ENCODE results near the gene DOCK8. TPM values are rescaled to one million over a fixed set of nuclear protein-coding genes. Genes with fewer than 3 reads are reported as not detected.

DOCK8 gene
- total RNA-seq, 3 donors from 2014 or later: 80.6 to 83.4 (median 80.8) TPM

GRCh38 chr9:336039-336438, 121.4 kb downstream of the DOCK8 start:
- no peak for ATAC-seq
- Mint-ChIP-seq H3K4me1 (ENCODE audit: low read depth) (peaks cover 18% of the 10 kb centered on the region), H3K9me3 (no peaks in the 10 kb centered on the region)

GRCh38 chr9:338602-339001, 123.9 kb downstream of the DOCK8 start:
- Mint-ChIP-seq H3K36me3 (ENCODE audit: insufficient read depth) (peaks cover 53% of the 10 kb centered on the region), H3K27me3 (ENCODE audit: low read depth) (no peaks in the 10 kb centered on the region), H3K9me3 (no peaks in the 10 kb centered on the region), H3K4me1 (ENCODE audit: low read depth) (peaks cover 18% of the 10 kb centered on the region), H3K4me3 (no peak overlapping the region)
- no peak for DNase-seq
- ATAC-seq: no peak

More at GRCh38 chr9:336039-336438, 121.4 kb downstream of the DOCK8 start:
- Mint-ChIP-seq H3K27me3 (ENCODE audit: low read depth) (no peaks in the 10 kb centered on the region), H3K4me3 (no peak overlapping the region), H3K36me3 (ENCODE audit: insufficient read depth) (peaks cover 51% of the 10 kb centered on the region)
- no peak for DNase-seq

GRCh38 chr9:341634-342421, 127.2 kb downstream of the DOCK8 start:
- Mint-ChIP-seq H3K4me3 (no peak overlapping the region), H3K9me3 (no peaks in the 10 kb centered on the region), H3K4me1 (ENCODE audit: low read depth) (no peaks in the 10 kb centered on the region), H3K36me3 (ENCODE audit: insufficient read depth) (peaks cover 40% of the 10 kb centered on the region), H3K27me3 (ENCODE audit: low read depth) (no peaks in the 10 kb centered on the region)
- ATAC-seq (no peak), DNase-seq (no peak)

GRCh38 chr9:343773-344172, 129.1 kb downstream of the DOCK8 start:
- Mint-ChIP-seq H3K4me3 (no peak overlapping the region), H3K27me3 (ENCODE audit: low read depth) (no peaks in the 10 kb centered on the region), H3K36me3 (ENCODE audit: insufficient read depth) (peaks cover 36% of the 10 kb centered on the region), H3K4me1 (ENCODE audit: low read depth) (peaks cover 2% of the 10 kb centered on the region), H3K9me3 (no peaks in the 10 kb centered on the region)
- no peak for DNase-seq
- no peak for ATAC-seq

GRCh38 chr9:346111-346571, 131.5 kb downstream of the DOCK8 start:
- no peak overlapping the region for H3K4me3 Mint-ChIP-seq
- no peaks in the 10 kb centered on the region for H3K27me3 Mint-ChIP-seq (ENCODE audit: low read depth)
- no peaks in the 10 kb centered on the region for H3K9me3 Mint-ChIP-seq
- peaks cover 20% of the 10 kb centered on the region for H3K4me1 Mint-ChIP-seq (ENCODE audit: low read depth)
- no peak for ATAC-seq
- peaks cover 39% of the 10 kb centered on the region for H3K36me3 Mint-ChIP-seq (ENCODE audit: insufficient read depth)
- DNase-seq: no peak

- peaks cover 25% of the 10 kb centered on the region for H3K4me1 Mint-ChIP-seq (ENCODE audit: low read depth)
- ATAC-seq (no peak), DNase-seq (no peak)
- H3K9me3 Mint-ChIP-seq: no peaks in the 10 kb centered on the region
- no peaks in the 10 kb centered on the region for H3K27me3 Mint-ChIP-seq (ENCODE audit: low read depth)
- H3K36me3 Mint-ChIP-seq (ENCODE audit: insufficient read depth): peaks cover 37% of the 10 kb centered on the region
- no peak overlapping the region for H3K4me3 Mint-ChIP-seq
Measured at GRCh38 chr9:347667-348292, 133.1 kb downstream of the DOCK8 start.

GRCh38 chr9:350384-350783, 135.7 kb downstream of the DOCK8 start:
- peaks cover 30% of the 10 kb centered on the region for H3K36me3 Mint-ChIP-seq (ENCODE audit: insufficient read depth)
- H3K4me1 Mint-ChIP-seq (ENCODE audit: low read depth): peaks cover 38% of the 10 kb centered on the region
- H3K4me3 Mint-ChIP-seq: no peak overlapping the region
- H3K27me3 Mint-ChIP-seq (ENCODE audit: low read depth): no peaks in the 10 kb centered on the region
- no peaks in the 10 kb centered on the region for H3K9me3 Mint-ChIP-seq
- no peak for DNase-seq
- no peak for ATAC-seq

GRCh38 chr9:351916-352315, 137.3 kb downstream of the DOCK8 start:
- no peak for DNase-seq
- Mint-ChIP-seq H3K4me1 (ENCODE audit: low read depth) (peaks cover 43% of the 10 kb centered on the region), H3K36me3 (ENCODE audit: insufficient read depth) (peaks cover 29% of the 10 kb centered on the region), H3K27me3 (ENCODE audit: low read depth) (no peaks in the 10 kb centered on the region), H3K9me3 (no peaks in the 10 kb centered on the region), H3K4me3 (no peak overlapping the region)
- no peak for ATAC-seq

GRCh38 chr9:353077-353476, 138.4 kb downstream of the DOCK8 start:
- H3K4me1 Mint-ChIP-seq (ENCODE audit: low read depth): peaks cover 46% of the 10 kb centered on the region
- H3K27me3 Mint-ChIP-seq (ENCODE audit: low read depth): no peaks in the 10 kb centered on the region
- ATAC-seq (no peak), DNase-seq (no peak)
- peaks cover 28% of the 10 kb centered on the region for H3K36me3 Mint-ChIP-seq (ENCODE audit: insufficient read depth)
- H3K4me3 Mint-ChIP-seq: no peak overlapping the region
- no peaks in the 10 kb centered on the region for H3K9me3 Mint-ChIP-seq

- ATAC-seq: no peak
- Mint-ChIP-seq H3K4me3 (no peak overlapping the region), H3K27me3 (ENCODE audit: low read depth) (no peaks in the 10 kb centered on the region), H3K4me1 (ENCODE audit: low read depth) (peaks cover 41% of the 10 kb centered on the region), H3K9me3 (no peaks in the 10 kb centered on the region), H3K36me3 (ENCODE audit: insufficient read depth) (peaks cover 26% of the 10 kb centered on the region)
- no peak for DNase-seq
Measured at GRCh38 chr9:354453-354852, 139.8 kb downstream of the DOCK8 start.

GRCh38 chr9:357560-357959, 142.9 kb downstream of the DOCK8 start:
- H3K27me3 Mint-ChIP-seq (ENCODE audit: low read depth): no peaks in the 10 kb centered on the region
- H3K36me3 Mint-ChIP-seq (ENCODE audit: insufficient read depth): peaks cover 23% of the 10 kb centered on the region
- DNase-seq (no peak), ATAC-seq (no peak)
- H3K4me3 Mint-ChIP-seq: no peak overlapping the region
- peaks cover 21% of the 10 kb centered on the region for H3K4me1 Mint-ChIP-seq (ENCODE audit: low read depth)
- H3K9me3 Mint-ChIP-seq: no peaks in the 10 kb centered on the region

GRCh38 chr9:362561-363273, 148.1 kb downstream of the DOCK8 start:
- Mint-ChIP-seq H3K36me3 (ENCODE audit: insufficient read depth) (peaks cover 33% of the 10 kb centered on the region), H3K4me3 (no peak overlapping the region), H3K9me3 (no peaks in the 10 kb centered on the region), H3K4me1 (ENCODE audit: low read depth) (peaks cover under 1% of the 10 kb centered on the region), H3K27me3 (ENCODE audit: low read depth) (no peaks in the 10 kb centered on the region)
- ATAC-seq (no peak), DNase-seq (no peak)

GRCh38 chr9:363274-363612, 148.6 kb downstream of the DOCK8 start:
- Mint-ChIP-seq H3K9me3 (no peaks in the 10 kb centered on the region), H3K36me3 (ENCODE audit: insufficient read depth) (peaks cover 35% of the 10 kb centered on the region), H3K4me1 (ENCODE audit: low read depth) (no peaks in the 10 kb centered on the region), H3K27me3 (ENCODE audit: low read depth) (no peaks in the 10 kb centered on the region), H3K4me3 (no peak overlapping the region)
- ATAC-seq (no peak), DNase-seq (no peak)

- no peak overlapping the region for H3K4me3 Mint-ChIP-seq
- peaks cover 49% of the 10 kb centered on the region for H3K36me3 Mint-ChIP-seq (ENCODE audit: insufficient read depth)
- DNase-seq (no peak), ATAC-seq (no peak)
- no peaks in the 10 kb centered on the region for H3K4me1 Mint-ChIP-seq (ENCODE audit: low read depth)
- H3K27me3 Mint-ChIP-seq (ENCODE audit: low read depth): no peaks in the 10 kb centered on the region
- no peaks in the 10 kb centered on the region for H3K9me3 Mint-ChIP-seq
Measured at GRCh38 chr9:365436-365835, 150.8 kb downstream of the DOCK8 start.

- H3K27me3 Mint-ChIP-seq (ENCODE audit: low read depth): no peaks in the 10 kb centered on the region
- DNase-seq (no peak), ATAC-seq (no peak)
- peaks cover 51% of the 10 kb centered on the region for H3K36me3 Mint-ChIP-seq (ENCODE audit: insufficient read depth)
- H3K4me1 Mint-ChIP-seq (ENCODE audit: low read depth): no peaks in the 10 kb centered on the region
- H3K4me3 Mint-ChIP-seq: no peak overlapping the region
- H3K9me3 Mint-ChIP-seq: no peaks in the 10 kb centered on the region
Measured at GRCh38 chr9:366620-367019, 152.0 kb downstream of the DOCK8 start.

Measured in activated T-cell treated with anti-CD3 and anti-CD28 coated beads, Interleukin-2, amount 50 U/mL, for 4 hours (primary cell).